IPS DF 4.7 (cell line): ENCODE measurements around the gene C1orf21.
"Not testable (repeated sequence)": the region's sequence is repeated elsewhere in the genome, so short reads cannot be mapped to it uniquely, and the experiment has no call there.

ENCODE experiments used
- DNase-seq: peaks from one replicate; pipeline ENCODE4 v3.0.0-alpha.2; 2013; ENCODE audit warnings: low spot score; ENCODE audit errors: extremely low read depth

The C1orf21 gene

GRCh38 chr1:184597650-184598357, 211.0 kb downstream of the C1orf21 start:
- no peak for DNase-seq

DNA sequence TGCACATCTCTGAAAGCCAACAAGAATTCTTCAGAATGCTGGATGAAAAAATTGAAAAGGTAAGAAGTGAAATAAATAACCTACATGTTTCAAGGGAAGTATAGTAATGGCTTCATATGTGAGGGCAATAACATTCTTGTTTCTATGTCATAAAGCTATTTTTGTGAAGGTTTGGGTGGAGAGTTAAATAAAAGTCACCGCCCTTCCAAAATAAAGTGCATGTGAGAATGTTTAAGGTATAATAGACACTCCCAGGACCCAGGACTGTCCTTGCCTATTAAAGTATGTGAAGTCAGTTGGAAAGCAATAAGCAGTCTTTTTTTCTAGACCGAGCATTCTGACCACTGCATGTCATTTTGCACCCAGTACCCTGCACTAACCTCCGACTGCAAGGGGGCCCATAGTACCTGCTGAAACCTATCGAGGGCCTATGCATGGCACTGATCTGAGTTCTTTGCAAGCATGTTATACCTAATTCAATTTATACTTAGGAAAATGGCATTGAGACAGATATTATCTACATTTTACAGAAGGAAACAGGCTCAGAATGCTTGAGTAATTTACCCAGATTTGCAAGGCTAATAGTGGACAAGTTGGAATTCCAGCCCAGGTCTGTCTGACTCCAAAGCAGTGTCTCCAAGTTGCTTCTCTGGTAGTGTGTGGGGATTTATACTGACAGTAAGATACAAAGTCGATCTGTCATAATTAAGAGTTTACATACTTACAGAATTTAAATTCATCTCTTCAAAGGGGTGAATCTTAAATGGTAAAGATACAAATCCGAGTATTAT, 211.8 kb downstream of the C1orf21 start:
- no peak for DNase-seq

DNA sequence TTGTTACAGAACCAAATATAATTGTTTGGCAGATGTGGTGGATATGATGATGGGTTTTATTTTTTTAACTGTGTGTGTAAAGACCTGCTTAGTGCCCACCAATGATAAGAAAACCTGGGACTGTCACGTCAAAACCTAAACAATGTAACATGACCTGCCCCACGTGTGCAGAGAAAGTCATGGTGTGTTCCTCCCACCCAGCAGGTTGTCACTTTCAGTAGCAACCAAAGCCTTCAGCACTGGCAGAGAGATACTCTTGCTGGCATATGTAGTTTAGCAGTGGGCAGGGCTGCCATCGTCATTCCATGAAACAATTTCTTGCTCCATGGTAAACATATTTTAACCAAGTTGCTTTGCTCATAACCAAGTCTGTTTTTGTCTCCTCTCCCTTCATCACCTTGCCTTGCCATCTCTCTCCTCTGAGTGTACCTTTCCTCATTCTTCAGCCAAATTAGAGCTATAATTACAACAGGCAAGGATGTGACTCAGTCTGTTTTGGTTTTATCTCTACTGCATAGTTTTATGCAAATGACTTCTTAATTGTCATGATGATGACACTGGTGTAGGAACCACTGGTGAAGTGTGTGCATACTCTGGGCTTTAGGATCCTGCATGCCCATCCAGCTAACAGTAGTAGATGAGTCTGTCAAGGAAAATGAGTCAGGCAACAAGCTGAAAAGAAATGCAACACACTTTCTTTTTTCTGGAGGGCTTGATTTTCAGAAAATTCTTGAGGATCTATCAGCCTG, 217.5 kb downstream of the C1orf21 start:
- DNase-seq: no peak

DNA sequence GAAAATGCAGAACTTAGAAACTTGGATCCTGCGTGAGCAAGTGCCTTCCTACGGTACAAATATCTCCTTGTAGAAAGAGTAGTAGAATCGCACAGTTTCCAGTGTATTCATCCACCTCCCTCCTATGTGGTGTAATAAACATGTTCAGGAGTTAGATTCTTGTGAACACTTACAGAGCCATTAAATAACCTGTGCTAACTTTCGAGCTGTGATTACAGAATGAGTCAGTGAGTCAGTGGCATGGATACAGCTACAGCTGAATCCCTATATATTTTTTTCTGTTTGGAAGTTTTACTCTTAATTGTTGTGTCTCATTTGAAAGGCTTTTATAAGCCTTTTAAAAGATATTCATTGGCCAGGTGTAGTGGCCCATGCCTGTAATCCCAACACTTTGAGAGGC, 219.1 kb downstream of the C1orf21 start:
- DNase-seq: no peak

- DNase-seq: no peak
Observed at GRCh38 chr1:184606786-184607185, 220.0 kb downstream of the C1orf21 start.

DNA sequence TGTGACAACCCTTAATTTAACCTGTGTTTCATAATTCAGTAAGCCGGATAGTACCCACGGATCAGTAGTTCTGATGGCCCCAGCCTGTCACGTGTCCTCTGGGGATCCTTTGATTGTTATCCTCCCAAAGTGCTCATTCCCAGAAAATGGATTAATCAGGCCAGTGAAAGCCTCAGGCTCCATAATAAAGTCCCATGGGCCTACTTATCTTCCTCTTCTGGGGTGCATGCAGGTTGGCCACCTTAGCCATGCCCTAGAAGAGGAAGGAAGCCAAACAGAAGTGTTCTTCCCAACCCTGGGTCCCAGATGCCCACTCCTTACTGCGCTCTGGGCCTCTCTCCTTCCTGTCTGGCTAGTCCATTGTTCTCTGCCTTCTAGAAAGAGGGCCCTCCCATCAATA, 221.8 kb downstream of the C1orf21 start:
- DNase-seq: no peak

DNA sequence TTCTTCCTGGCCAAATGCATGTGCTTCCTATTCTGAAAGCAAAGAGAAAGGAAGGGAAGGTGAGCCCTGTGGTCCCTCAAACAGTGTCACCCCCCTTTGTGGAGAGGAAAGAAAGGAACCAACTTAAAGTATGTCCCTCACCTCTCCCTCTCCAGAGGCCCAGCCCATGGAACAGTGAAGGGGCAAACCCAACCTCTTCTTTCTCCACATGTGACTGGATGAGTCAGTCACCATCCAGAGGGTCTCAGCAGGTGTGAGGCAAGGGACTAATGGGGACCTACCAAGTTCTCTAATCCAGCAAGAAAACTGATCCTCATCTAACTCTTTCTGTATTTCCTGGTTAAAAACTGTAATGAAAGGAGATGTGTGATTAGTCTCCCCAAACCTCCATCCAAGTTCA, 222.2 kb downstream of the C1orf21 start:
- DNase-seq: no peak

- DNase-seq: no peak
Observed at GRCh38 chr1:184610876-184611595, 224.2 kb downstream of the C1orf21 start.

DNA sequence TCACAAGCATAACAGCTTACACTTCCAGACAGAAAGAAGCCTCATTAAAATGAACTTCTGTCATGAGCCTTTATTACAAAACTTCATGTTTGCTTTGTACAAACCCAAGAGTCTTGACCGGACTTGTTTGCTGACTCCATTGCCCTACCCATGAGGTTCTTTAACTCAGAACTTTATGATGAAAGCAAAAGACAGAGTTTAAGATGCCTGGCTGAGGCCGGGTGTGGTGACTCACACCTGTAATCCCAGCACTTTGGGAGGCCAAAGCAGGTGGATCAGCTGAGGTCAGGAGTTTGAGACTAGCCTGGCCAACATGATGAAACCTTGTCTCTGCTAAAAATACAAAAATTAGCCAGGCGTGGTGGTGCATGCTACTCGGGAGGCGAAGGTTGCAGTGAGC, 225.4 kb downstream of the C1orf21 start:
- not testable (repeated sequence) for DNase-seq

DNA sequence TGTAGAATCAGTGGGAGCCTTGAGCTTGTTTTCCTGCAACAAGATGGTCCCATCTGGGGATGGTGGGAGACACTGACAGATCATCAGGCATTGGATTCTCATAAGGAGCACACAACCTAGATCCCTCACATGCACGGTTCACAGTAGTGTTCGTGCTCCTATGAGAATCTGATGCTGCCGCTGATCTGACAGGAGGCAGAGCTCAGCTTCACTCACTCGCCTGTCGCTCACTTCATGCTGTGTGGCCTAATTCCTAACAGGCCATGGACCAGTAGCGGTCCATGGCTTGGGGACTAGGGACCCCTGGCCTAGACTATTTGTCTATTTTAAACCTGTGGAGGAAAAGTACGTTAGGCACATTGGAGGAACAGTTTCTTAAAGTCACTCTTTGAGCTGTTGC, 227.8 kb downstream of the C1orf21 start:
- DNase-seq: no peak

- DNase-seq: no peak
Observed at GRCh38 chr1:184615301-184615700, 228.5 kb downstream of the C1orf21 start.

DNA sequence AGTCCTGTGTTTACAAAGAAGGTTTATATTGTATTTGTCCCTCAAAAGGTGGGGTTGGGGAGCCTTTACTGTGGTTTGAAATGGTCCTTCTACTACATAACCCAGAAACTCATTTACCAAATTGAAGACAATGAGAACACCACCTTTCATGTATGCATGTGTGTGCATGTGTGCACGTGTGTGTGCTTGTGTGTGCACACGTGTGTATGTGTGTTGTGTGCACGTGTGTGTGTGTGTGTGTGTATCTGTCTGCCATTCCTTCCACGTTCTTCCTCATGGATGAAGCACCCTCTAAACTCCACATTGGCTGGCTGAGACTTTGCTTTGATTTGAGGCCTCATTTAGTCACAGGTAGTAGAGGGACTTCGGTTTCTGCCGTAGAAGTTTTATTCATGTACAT, 229.7 kb downstream of the C1orf21 start:
- DNase-seq: no peak

GRCh38 chr1:184617433-184618029, 230.7 kb downstream of the C1orf21 start:
- DNase-seq: no peak

- DNase-seq: no peak
Observed at GRCh38 chr1:184618851-184619250, 232.0 kb downstream of the C1orf21 start.

DNA sequence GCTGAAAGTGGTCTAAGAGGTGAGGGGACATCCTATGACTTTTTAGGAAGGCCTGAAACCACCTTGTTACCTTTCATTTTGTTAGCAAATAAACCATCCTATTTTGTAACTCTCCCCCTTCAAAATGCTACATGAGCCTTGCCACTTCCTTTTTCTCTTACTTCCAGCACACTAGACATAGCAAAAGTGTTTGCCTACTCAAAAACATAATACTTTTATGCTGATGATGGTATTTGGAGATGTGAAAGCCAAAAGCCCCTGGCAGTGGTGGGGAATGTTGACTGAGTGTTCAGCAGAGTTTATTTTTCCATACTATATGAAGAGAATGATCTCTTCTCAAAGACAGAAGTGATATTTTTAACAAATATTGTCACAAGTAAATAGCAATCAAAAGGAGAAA, 233.6 kb downstream of the C1orf21 start:
- DNase-seq: no peak

GRCh38 chr1:184621260-184621659, 234.4 kb downstream of the C1orf21 start:
- no peak for DNase-seq

DNA sequence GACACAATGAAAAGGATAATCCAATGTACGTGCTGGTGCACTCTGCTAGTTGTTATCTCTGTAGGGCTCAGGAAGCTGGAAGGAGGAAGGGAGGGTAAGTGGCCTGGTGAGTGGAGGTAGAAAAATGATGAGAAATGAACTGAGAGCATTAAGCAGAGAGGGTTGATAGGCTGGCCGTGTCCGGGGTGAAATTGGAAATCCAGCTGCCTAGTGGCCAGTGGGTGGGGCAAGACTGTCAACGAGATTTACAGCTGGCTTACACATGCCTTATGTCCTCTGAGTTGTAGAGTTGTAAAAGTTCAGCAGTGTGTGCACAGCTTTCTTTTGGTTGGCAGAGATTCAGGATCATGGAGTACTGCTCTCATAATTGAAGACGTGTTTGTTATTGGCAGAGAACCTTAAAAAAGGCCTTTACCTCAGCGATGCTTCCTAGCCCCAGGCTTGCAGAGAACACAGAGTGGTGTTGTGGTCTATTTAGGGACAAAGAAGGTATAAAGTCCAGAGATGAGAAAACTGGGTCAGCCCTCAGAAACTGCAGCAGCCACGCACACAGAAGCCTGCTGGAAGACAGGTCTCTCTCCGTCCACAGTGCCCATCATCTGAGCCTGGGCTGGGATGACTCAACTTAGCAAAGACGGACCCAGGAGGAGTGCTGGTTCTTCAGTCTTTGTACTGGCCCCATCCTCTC, 235.5 kb downstream of the C1orf21 start:
- no peak for DNase-seq

GRCh38 chr1:184623404-184623803, 236.6 kb downstream of the C1orf21 start:
- no peak for DNase-seq

DNA sequence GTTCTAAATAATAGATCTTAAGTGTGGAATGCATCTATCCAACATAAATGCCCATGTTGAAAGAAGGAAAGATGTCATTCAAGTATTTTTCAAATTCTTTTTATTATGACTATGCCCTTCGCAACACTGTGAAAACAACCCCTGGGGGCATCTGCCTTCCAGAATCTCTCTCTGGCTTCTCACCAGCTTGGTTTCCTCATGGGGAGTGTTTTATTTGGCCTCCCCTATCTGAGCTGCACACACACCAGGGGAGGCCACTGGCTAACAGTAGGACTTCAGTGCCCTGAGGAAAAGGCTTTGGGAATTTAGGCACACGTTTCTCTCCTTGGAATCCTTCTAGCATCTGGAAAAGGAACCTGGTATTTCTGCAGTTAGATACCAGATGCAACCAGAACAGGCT, 237.2 kb downstream of the C1orf21 start:
- no peak for DNase-seq

- DNase-seq: no peak
Observed at GRCh38 chr1:184624626-184625025, 237.8 kb downstream of the C1orf21 start.

GRCh38 chr1:184625271-184625670, 238.4 kb downstream of the C1orf21 start:
- DNase-seq: no peak
